Measurements from ENCODE around the gene KCTD3. TPM values are rescaled to one million over a fixed set of nuclear protein-coding genes. Genes with fewer than 3 reads are reported as not detected.

Gene KCTD3
- total RNA-seq, 2 experiments from 2014 or later = 1.9 to 3.0 TPM

DNA sequence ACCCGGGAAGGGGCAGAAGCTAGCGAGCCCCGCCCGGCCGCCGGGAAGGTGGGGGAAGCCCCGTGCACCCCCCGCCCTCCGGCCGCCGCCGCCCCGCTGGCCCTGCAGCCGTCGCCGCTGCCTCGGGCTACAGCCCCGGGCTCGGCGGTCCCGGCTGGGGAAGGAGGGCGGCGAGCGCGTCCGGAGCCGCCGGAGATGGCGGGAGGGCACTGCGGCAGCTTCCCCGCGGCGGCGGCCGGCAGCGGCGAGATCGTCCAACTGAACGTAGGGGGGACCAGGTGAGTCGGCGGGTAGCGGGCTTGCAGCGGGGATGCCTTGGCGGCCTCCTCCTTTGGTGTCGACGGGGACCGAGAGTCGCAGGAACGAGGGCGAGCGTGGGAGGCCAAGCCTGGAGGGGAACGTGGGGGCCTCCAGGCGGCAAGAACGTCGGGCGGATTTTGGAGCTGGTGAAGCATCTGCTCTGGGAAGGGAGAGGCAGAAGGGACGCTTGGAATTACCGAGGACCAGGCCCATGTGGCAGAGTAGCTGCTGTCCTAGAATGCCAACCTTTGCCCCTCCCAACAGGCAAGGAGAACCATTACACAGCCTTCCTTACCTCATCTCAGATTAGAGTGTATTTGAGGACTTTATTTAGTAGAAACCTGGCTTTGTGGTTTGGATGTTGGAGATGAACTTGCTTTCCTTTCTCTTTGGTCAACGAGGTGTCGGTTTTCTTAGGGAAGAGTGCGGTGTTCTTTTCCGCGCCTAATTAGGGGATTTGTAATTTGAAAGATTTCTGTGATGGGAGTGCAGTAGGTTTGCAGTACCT lies 591 bp downstream of the KCTD3 start:
- Mint-ChIP-seq H3K4me3 (peak overlapping the region; percentile 84), H3K27ac (no peak overlapping the region), H3K9me3 (ENCODE audit: insufficient read depth) (no peaks in the 10 kb centered on the region), H3K4me1 (ENCODE audit: low read depth) (peaks cover 16% of the 10 kb centered on the region), H3K27me3 (ENCODE audit: low read depth) (peaks cover 22% of the 10 kb centered on the region), H3K36me3 (ENCODE audit: low read depth) (no peaks in the 10 kb centered on the region)
- DNase-seq = peak; percentile 31
- ChIA-PET CTCF (interaction anchor here (1.3 kb wide), 1 partner anchor 13 kb away, joined by 3 read pairs; no protein-coding TSS in a partner anchor), POLR2A (no interaction called here)
- ATAC-seq = peak; percentile 79

DNA sequence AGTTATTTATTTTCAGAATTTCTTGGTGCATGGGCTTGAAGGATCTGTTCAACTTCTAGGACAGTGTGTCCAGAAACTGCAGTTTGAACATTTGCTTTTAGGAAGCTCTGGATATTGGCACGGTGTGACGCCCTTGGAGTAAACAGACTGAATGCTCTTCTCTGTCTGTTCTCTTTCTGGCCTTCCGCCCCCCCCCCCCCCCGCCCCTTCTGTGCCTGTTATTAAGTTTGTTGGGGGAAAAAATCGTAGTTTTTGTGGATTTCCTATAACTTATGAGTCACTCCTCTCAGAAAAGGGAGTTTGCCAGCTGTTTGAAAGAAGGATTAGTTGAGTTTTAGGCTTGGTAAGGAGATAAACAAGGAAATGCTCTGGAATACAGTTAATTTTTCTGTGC lies 1.2 kb downstream of the KCTD3 start:
- ChIA-PET POLR2A (no interaction called here), CTCF (interaction anchor here (1.3 kb wide), 1 partner anchor 12 kb away, joined by 3 read pairs; no protein-coding TSS in a partner anchor)
- Mint-ChIP-seq H3K27ac (no peak overlapping the region), H3K36me3 (ENCODE audit: low read depth) (no peaks in the 10 kb centered on the region), H3K4me3 (peak overlapping the region; percentile 84), H3K27me3 (ENCODE audit: low read depth) (peaks cover 24% of the 10 kb centered on the region), H3K4me1 (ENCODE audit: low read depth) (peaks cover 16% of the 10 kb centered on the region), H3K9me3 (ENCODE audit: insufficient read depth) (no peaks in the 10 kb centered on the region)
- no peak for DNase-seq
- ATAC-seq = no peak

GRCh38 chr1:215569986-215570824 lies 3.1 kb downstream of the KCTD3 start:
- Mint-ChIP-seq H3K4me1 (ENCODE audit: low read depth) (peaks cover 16% of the 10 kb centered on the region), H3K27me3 (ENCODE audit: low read depth) (peaks cover 24% of the 10 kb centered on the region), H3K27ac (no peak overlapping the region), H3K9me3 (ENCODE audit: insufficient read depth) (no peaks in the 10 kb centered on the region), H3K4me3 (no peak overlapping the region), H3K36me3 (ENCODE audit: low read depth) (no peaks in the 10 kb centered on the region)
- CTCF ChIA-PET = no interaction called here
- ATAC-seq = no peak
- POLR2A ChIA-PET = no interaction called here
- no peak for DNase-seq

DNA sequence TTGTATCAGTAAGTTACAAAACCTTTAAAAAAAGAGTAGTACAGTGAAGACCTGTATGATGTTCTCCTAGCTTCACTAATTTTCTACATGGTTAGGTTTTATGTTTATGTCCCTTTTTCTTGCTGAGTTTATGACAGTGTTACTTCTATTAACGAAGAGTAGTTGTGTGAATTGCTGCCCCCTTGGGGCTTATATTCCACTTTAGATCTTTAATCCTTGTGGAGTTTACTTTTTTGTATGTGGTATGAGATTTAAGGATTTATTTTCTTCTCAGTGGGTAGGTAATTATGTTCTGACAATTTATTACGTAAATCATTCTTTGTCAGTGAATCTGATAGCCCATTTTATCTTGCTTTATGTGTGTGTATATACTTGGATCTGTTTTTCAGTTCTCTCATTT lies 14.8 kb downstream of the KCTD3 start:
- Mint-ChIP-seq H3K36me3 (ENCODE audit: low read depth) (no peaks in the 10 kb centered on the region), H3K4me3 (no peak overlapping the region), H3K4me1 (ENCODE audit: low read depth) (no peaks in the 10 kb centered on the region), H3K27ac (no peak overlapping the region), H3K27me3 (ENCODE audit: low read depth) (no peaks in the 10 kb centered on the region), H3K9me3 (ENCODE audit: insufficient read depth) (no peaks in the 10 kb centered on the region)
- no peak for DNase-seq
- ChIA-PET CTCF (no interaction called here), POLR2A (no interaction called here)
- ATAC-seq = no peak

- CTCF ChIA-PET = no interaction called here
- no peaks in the 10 kb centered on the region for H3K9me3 Mint-ChIP-seq (ENCODE audit: insufficient read depth)
- DNase-seq = no peak
- no peak for ATAC-seq
- H3K36me3 Mint-ChIP-seq (ENCODE audit: low read depth) = no peaks in the 10 kb centered on the region
- H3K4me3 Mint-ChIP-seq = no peak overlapping the region
- H3K4me1 Mint-ChIP-seq (ENCODE audit: low read depth) = no peaks in the 10 kb centered on the region
- no peaks in the 10 kb centered on the region for H3K27me3 Mint-ChIP-seq (ENCODE audit: low read depth)
- H3K27ac Mint-ChIP-seq = no peak overlapping the region
- POLR2A ChIA-PET = no interaction called here
Observed at GRCh38 chr1:215583185-215583749, 16.2 kb downstream of the KCTD3 start.

- H3K4me1 Mint-ChIP-seq (ENCODE audit: low read depth) = no peaks in the 10 kb centered on the region
- no peak overlapping the region for H3K4me3 Mint-ChIP-seq
- H3K27ac Mint-ChIP-seq = no peak overlapping the region
- H3K9me3 Mint-ChIP-seq (ENCODE audit: insufficient read depth) = no peaks in the 10 kb centered on the region
- POLR2A ChIA-PET = no interaction called here
- DNase-seq (no peak), ATAC-seq (no peak)
- no peaks in the 10 kb centered on the region for H3K27me3 Mint-ChIP-seq (ENCODE audit: low read depth)
- CTCF ChIA-PET = no interaction called here
- H3K36me3 Mint-ChIP-seq (ENCODE audit: low read depth) = no peaks in the 10 kb centered on the region
Observed at GRCh38 chr1:215584389-215584788, 17.3 kb downstream of the KCTD3 start.

DNA sequence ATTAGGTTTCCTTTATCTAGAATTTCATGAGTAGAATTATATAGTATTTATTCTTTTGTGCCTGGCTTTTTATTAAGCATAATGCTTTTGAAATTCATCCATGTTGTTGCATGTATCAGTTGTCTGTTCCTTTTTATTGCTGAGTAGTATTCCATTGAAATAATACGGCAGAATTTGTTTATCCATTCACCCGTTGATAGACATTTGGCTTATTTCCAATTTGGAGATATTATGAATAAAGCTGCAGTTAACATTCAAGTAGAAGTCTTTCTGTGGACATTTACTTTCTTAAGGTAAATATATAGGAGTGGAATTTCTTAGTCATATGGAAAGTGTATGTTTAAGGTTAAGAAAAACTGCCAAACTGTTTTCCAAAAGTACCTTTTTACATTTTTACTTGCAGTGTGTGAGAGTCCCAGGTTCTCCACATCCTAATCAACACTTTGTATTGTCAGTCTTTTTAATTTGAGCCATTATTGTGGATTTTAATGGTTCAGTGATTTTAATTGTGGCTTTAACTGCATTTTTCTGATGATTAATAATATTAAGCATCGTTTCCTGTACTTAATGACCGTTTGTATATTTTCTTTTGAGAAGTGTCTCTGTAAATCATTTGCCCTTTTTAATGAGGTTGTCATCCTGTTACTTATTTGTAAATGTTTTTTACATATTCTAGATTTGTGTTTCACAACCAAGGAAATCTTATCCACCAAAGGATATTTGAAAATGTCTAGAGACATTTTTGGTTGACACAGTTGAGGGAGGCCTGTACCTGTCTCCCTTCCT lies 22.7 kb downstream of the KCTD3 start:
- ATAC-seq (no peak), DNase-seq (no peak)
- Mint-ChIP-seq H3K4me1 (ENCODE audit: low read depth) (peaks cover 4% of the 10 kb centered on the region), H3K4me3 (no peak overlapping the region), H3K27me3 (ENCODE audit: low read depth) (no peaks in the 10 kb centered on the region), H3K36me3 (ENCODE audit: low read depth) (no peaks in the 10 kb centered on the region), H3K9me3 (ENCODE audit: insufficient read depth) (no peaks in the 10 kb centered on the region), H3K27ac (no peak overlapping the region)
- POLR2A ChIA-PET = no interaction called here
- CTCF ChIA-PET = no interaction called here

DNA sequence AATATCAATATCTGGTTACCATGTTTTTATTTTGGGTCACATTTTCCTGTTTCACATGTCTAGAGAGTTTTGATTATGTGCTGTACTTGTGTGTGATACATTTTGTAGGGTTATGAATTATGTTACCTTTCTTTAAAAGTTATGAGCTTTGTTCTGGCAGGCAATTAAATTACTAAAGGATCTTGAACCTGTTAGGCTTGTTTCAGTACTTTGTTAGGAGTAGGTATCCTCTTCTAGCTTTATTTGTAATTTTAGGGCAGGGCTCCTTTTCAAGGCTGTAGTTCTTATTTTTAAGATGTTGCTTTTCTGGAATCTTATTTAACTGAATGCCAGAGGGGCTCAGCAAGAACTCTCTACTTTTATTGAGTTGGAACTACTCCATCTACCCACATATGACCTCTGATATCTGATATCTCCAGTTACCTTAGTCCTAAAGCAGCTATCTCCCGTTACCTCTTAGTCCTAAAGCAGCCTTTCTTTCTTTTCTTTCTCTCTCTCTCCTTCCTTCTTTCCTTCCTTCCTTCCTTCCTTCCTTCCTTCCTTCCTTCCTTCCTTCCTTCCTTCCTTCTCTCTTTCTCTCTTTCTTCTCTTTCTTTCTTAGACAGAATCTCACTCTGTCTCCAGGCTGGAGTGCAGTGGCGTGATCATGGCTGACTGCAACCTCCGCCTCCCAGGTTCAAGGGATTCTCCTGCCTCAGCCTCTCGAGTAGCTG lies 23.8 kb downstream of the KCTD3 start:
- ChIA-PET POLR2A (interaction anchor here (0.6 kb wide), 2 partner anchors 52 to 1018 kb away, joined by 3 read pairs; no protein-coding TSS in a partner anchor), CTCF (no interaction called here)
- Mint-ChIP-seq H3K9me3 (ENCODE audit: insufficient read depth) (no peaks in the 10 kb centered on the region), H3K4me3 (no peak overlapping the region), H3K27ac (no peak overlapping the region), H3K4me1 (ENCODE audit: low read depth) (peaks cover 4% of the 10 kb centered on the region), H3K36me3 (ENCODE audit: low read depth) (no peaks in the 10 kb centered on the region), H3K27me3 (ENCODE audit: low read depth) (no peaks in the 10 kb centered on the region)
- ATAC-seq = no peak
- DNase-seq = no peak

- DNase-seq = no peak
- Mint-ChIP-seq H3K4me1 (ENCODE audit: low read depth) (peaks cover 4% of the 10 kb centered on the region), H3K4me3 (no peak overlapping the region), H3K27me3 (ENCODE audit: low read depth) (no peaks in the 10 kb centered on the region), H3K36me3 (ENCODE audit: low read depth) (no peaks in the 10 kb centered on the region), H3K27ac (no peak overlapping the region), H3K9me3 (ENCODE audit: insufficient read depth) (no peaks in the 10 kb centered on the region)
- ATAC-seq = no peak
- ChIA-PET POLR2A (no interaction called here), CTCF (no interaction called here)
Observed at GRCh38 chr1:215594640-215595039, 27.5 kb downstream of the KCTD3 start.

DNA sequence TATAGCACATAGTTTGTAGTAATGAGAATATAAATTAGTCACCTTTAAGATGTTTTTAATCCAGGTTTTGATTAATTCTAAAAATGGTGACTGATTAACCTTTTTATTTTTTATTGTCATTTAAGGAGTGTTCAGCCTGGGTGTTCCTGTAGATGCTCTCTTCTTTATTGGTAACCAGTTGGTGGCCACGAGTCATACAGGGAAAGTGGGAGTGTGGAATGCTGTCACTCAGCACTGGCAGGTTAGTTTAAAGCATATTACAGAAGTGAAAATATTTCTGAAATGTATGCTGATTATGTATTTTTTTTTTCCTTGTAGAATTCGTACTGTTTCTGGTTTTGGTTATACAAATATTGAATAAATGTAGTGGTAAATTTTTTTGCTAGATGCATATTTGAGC lies 28.1 kb downstream of the KCTD3 start:
- no peak for DNase-seq
- Mint-ChIP-seq H3K9me3 (ENCODE audit: insufficient read depth) (no peaks in the 10 kb centered on the region), H3K27me3 (ENCODE audit: low read depth) (no peaks in the 10 kb centered on the region), H3K4me1 (ENCODE audit: low read depth) (peaks cover 4% of the 10 kb centered on the region), H3K36me3 (ENCODE audit: low read depth) (no peaks in the 10 kb centered on the region), H3K27ac (no peak overlapping the region), H3K4me3 (no peak overlapping the region)
- ChIA-PET POLR2A (no interaction called here), CTCF (no interaction called here)
- no peak for ATAC-seq

- ChIA-PET POLR2A (no interaction called here), CTCF (no interaction called here)
- H3K36me3 Mint-ChIP-seq (ENCODE audit: low read depth) = no peaks in the 10 kb centered on the region
- peaks cover 1% of the 10 kb centered on the region for H3K4me1 Mint-ChIP-seq (ENCODE audit: low read depth)
- H3K4me3 Mint-ChIP-seq = no peak overlapping the region
- H3K27ac Mint-ChIP-seq = no peak overlapping the region
- ATAC-seq = no peak
- no peaks in the 10 kb centered on the region for H3K9me3 Mint-ChIP-seq (ENCODE audit: insufficient read depth)
- no peak for DNase-seq
- H3K27me3 Mint-ChIP-seq (ENCODE audit: low read depth) = no peaks in the 10 kb centered on the region
Observed at GRCh38 chr1:215597961-215598360, 30.9 kb downstream of the KCTD3 start.
